HCT116 (cell line): ENCODE measurements around the gene IL21R.

Experiments used
- ATF3 ChIP-seq: IDR thresholded peaks from 2 replicates; pipeline ENCODE4 v1.6.1; 2012
- CBX3 ChIP-seq: IDR thresholded peaks from 2 replicates; pipeline ENCODE4 v1.6.1; 2012; ENCODE audit warnings: low read depth
- CEBPB ChIP-seq: IDR thresholded peaks from 2 replicates; pipeline ENCODE4 v1.6.1; 2012; ENCODE audit warnings: low read depth
- CTCF ChIP-seq, 3 experiments: fragments of 200-600 bp in 1 of 3; sonication (generic) in 1 of 3; IDR thresholded peaks in 2 of 3; conservative IDR thresholded peaks in 1 of 3; 2 replicates each; pipeline ENCODE4 v1.5.1; 2012 to 2017; ENCODE audit warnings: low read depth in 2 of 3, low read length in 2 of 3, antibody characterized with exemption in 1 of 3, borderline replicate concordance in 1 of 3, control low read depth in 1 of 3, mild to moderate bottlenecking in 1 of 3, mixed read lengths in 1 of 3, mixed run types in 1 of 3, moderate library complexity in 1 of 3; ENCODE audit not compliant: insufficient read depth in 1 of 3
- EZH2 ChIP-seq: fragments of 200-600 bp; sonication (generic); IDR thresholded peaks from 2 replicates; pipeline ENCODE4 v1.6.1; 2017; ENCODE audit warnings: antibody characterized with exemption, mixed run types
- MAX ChIP-seq: IDR thresholded peaks from 2 replicates; pipeline ENCODE4 v1.6.1; 2012
- POLR2AphosphoS5 ChIP-seq: IDR thresholded peaks from 2 replicates; pipeline ENCODE4 v1.6.1; 2011; ENCODE audit warnings: mild to moderate bottlenecking, low read depth, low read length, moderate library complexity
- REST ChIP-seq: IDR thresholded peaks from 2 replicates; pipeline ENCODE4 v1.6.1; 2012; ENCODE audit warnings: low read depth
- SIN3A ChIP-seq: IDR thresholded peaks from 2 replicates; pipeline ENCODE4 v1.6.1; 2012; ENCODE audit warnings: low read depth
- SP1 ChIP-seq: IDR thresholded peaks from 2 replicates; pipeline ENCODE4 v1.6.1; 2012; ENCODE audit warnings: low read depth
- YY1 ChIP-seq: IDR thresholded peaks from 2 replicates; pipeline ENCODE4 v1.6.1; 2011; ENCODE audit warnings: low read length, low read depth, moderate library complexity, mild to moderate bottlenecking; ENCODE audit not compliant: insufficient replicate concordance; ENCODE audit errors: extremely low read depth
- ZBTB33 ChIP-seq: IDR thresholded peaks from 2 replicates; pipeline ENCODE4 v1.6.1; 2011; ENCODE audit warnings: mild to moderate bottlenecking, low read length, moderate library complexity; ENCODE audit not compliant: insufficient replicate concordance; ENCODE audit errors: extremely low read depth
- ZNF274 ChIP-seq: fragments of 200-500 bp; sonication (Bioruptor generic); IDR thresholded peaks from 2 replicates; pipeline ENCODE4 v1.6.1; 2014; ENCODE audit warnings: mild to moderate bottlenecking, low read depth, low read length, inconsistent platforms

GRCh38 chr16:27410761-27411160 lies 8.8 kb downstream of the IL21R start:
- TF ChIP-seq YY1 (no peak), CTCF (IDR thresholded peaks at IDR 0.05 in 2 of 3, conservative IDR thresholded peaks at IDR 0.05 in 1 of 3; ENCODE audit: borderline replicate concordance in 1 of 3, insufficient read depth in 1 of 3, low read depth in 2 of 3, low read length in 2 of 3) (no peak), REST (no peak), SIN3A (no peak), CEBPB (no peak), CBX3 (no peak), MAX (no peak), EZH2 (no peak), ATF3 (no peak), ZNF274 (no peak), SP1 (no peak), ZBTB33 (no peak), POLR2AphosphoS5 (no peak)
